HL-60 (cell line): Measurements from ENCODE around the gene FAM240A.

Source experiments
- GABPA ChIP-seq: IDR thresholded peaks from 2 replicates; pipeline ENCODE4 v1.6.1; 2012; ENCODE audit warnings: low read depth
- POLR2AphosphoS5 ChIP-seq: IDR thresholded peaks from 2 replicates; pipeline ENCODE4 v1.6.1; 2012; ENCODE audit warnings: low read depth
- REST ChIP-seq: IDR thresholded peaks from 2 replicates; pipeline ENCODE4 v1.6.1; 2012; ENCODE audit warnings: low read depth; ENCODE audit not compliant: insufficient replicate concordance
- TF ChIP-seq, protein P1 (sequence below): IDR thresholded peaks from one replicate; pipeline ENCODE4 v1.5.1; 2011; ENCODE audit warnings: low read length, control low read depth, inconsistent platforms; ENCODE audit not compliant: insufficient read depth

GRCh38 chr3:46619845-46620778 lies 7.8 kb downstream of the FAM240A start:
- TF ChIP-seq, protein P1, sequence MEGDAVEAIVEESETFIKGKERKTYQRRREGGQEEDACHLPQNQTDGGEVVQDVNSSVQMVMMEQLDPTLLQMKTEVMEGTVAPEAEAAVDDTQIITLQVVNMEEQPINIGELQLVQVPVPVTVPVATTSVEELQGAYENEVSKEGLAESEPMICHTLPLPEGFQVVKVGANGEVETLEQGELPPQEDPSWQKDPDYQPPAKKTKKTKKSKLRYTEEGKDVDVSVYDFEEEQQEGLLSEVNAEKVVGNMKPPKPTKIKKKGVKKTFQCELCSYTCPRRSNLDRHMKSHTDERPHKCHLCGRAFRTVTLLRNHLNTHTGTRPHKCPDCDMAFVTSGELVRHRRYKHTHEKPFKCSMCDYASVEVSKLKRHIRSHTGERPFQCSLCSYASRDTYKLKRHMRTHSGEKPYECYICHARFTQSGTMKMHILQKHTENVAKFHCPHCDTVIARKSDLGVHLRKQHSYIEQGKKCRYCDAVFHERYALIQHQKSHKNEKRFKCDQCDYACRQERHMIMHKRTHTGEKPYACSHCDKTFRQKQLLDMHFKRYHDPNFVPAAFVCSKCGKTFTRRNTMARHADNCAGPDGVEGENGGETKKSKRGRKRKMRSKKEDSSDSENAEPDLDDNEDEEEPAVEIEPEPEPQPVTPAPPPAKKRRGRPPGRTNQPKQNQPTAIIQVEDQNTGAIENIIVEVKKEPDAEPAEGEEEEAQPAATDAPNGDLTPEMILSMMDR = no peak
- TF ChIP-seq POLR2AphosphoS5 (no peak), REST (no peak), GABPA (no peak)
